Middle frontal gyrus (tissue), 1 donor: ENCODE results near the gene SNRPB.

Source experiments
- DNase-seq: peaks from one replicate; pipeline ENCODE4 v3.0.0-alpha.2; 2015; ENCODE audit warnings: low spot score; ENCODE audit errors: extremely low spot score

The SNRPB gene

GRCh38 chr20:2475850-2476741 is 5.5 kb upstream of the SNRPB start:
- no peak for DNase-seq

DNA sequence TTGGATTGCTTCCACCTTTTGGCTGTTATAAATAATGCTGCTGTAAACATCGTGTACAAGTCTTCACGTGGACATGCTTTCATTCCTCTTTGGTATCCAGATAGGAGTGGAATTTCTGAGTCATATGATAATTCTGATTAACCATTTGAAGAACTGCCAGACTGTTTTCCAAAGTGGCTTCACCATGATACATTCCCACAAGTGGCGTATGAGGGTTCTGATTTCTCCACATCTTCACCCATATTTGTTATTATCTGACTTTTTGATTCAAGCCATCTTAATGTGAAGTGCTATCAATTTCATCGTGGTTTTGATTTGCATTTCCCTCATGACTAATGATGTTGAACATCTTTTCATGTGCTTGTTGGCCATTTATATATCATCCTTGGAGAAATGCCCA is 2.9 kb upstream of the SNRPB start:
- DNase-seq: no peak

DNA sequence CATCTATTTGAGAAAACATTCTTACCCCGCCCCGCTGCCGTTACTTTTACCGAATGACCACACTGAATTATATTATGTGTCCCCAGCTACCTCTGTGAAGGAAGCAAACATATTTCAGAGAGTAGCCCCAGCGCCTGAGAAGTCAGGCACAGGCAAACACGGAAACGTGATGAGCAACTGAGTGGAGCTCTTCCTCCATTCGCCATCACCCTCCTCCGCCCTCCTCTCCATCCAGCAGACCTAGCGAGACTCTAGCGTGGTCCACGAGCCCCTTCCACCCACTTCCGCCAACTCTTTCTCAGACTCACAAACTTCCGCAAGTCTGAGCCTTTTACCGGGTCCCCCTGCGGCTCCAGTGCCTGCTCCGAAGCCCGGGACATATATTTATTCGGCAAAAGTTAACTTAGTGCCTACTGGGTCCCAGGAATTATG is 582 bp downstream of the SNRPB start:
- no peak for DNase-seq

- no peak for DNase-seq
Observed at GRCh38 chr20:2468581-2469407, 1.8 kb downstream of the SNRPB start.

GRCh38 chr20:2467412-2467811 is 3.2 kb downstream of the SNRPB start:
- DNase-seq: no peak

DNA sequence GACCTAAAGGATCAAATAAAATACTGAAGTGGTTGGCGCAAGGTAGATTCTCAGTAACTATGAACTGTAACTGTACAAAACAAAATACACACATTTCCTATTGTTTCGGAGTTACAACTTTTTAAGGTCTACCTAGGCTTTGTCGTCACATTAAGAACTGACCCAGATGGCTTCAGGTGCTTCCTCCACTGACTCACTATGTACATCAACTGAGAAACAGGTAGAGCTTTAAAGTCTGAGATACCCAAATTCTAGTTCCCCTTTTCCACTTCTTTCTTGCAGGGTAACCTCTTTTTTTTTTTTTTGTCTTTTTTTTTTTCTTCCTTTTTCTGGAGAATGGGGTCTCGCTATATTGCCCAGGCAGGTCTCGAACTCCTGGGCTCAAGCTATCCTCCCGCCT is 5.5 kb downstream of the SNRPB start:
- no peak for DNase-seq

DNA sequence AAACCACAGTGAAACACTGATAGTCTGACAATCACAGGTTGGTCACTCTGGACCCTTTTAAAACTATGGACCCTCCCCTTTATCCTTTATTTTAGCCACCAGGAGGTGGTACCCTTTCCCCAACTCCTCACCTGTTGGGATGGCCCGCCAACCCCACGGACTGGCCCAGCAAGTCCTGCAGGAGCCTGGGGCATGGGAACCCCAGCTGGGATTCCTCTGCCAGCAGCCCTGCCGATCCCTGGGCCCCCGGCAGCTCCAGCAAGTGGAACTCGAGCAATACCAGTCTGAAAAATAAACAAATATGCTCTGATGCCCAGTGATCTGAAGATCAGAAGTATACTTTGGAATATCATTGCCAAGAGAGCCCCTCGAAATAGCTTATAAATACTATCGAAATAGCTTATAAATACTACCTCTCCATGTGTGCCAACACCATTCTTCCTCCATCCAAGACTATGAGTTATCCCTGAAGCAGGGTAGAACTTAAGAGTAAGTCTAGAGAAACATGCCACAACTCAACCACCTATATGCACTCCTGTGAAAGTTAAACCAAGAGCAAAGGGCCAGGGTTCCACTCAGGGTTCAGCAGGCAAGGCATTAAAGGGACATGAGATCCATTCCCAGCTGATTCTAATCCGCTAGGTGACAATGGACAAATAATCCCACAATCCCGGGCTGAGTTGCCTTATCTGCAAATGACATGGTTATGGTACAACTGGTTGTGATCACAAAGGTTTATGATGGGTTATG is 6.8 kb downstream of the SNRPB start:
- DNase-seq: no peak

DNA sequence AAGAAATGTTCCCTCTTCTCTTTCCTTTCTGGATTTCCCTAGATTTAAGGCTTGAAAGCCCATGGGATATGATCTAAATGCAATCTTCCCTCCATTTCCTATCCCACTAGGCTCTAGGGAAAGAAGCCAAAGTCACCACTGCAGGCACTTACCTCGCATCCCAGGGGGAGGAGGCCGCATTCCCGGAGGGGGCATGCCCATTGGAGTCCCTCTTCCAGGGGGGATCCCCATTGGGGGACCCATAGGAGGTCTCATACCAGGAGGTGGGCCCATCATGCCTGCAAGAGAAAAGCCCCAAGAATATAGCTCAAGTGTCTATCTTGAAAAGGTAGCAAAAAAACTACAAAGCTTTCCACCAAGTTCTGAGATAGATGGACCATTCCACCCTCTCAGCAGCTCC is 8.1 kb downstream of the SNRPB start:
- DNase-seq: no peak

GRCh38 chr20:2460752-2461424 is 9.7 kb downstream of the SNRPB start:
- no peak for DNase-seq

- no peak for DNase-seq
Observed at GRCh38 chr20:2459981-2460751, 10.4 kb downstream of the SNRPB start.

GRCh38 chr20:2458919-2459499 is 11.6 kb downstream of the SNRPB start:
- DNase-seq: no peak

DNA sequence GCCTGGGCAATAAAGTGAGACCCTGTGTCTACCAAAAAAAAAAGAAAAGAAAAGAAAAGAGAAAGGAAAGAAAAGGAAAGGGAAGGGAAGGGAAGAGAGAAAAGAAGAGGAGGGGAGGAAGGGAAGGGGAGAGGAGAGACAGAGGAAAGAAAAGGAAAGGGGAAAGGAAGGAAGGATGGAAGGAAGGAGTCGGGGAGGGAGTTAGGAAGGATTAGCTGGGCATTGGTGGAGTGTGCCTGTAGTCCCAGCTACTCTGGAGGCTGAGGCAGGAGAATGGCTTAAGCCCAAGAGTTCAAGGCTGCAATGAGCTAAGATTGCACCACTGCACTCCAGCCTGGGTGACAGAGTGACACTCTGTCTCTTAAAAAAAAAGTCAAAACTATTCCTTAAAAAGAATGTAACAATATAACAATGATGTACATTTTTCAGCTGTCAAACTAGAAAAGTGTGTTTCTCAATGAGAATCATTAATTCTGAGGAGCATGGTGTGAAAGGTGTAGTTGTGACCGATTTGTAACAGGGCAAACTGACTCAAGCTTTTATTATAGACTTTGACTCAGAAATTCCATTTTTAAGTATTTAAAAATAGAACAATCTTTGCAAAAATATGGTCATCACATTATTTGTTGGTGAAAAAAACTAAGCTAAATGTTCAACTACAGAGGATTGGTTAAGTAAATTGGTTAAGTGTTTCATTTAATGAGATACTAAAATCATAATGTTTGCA is 14.7 kb downstream of the SNRPB start:
- DNase-seq: no peak

DNA sequence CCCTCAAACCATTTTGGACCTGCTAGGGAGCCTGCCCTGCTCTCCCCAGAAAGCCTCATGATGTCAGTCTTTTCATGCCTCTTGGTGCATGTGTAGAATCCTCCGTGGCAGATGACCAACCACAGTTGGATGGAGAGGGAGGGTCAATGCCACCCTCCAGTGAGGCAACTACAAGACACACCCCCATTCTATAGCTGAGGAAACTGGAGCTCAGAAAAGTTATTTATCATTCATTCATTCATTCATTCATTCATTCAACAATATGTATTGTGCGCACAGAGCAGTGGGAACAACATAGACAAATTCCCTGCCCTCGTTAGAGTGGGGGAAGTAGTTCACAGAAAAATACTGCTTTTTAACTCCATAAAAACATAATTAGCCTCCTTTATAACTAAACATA is 16.8 kb downstream of the SNRPB start:
- no peak for DNase-seq

DNA sequence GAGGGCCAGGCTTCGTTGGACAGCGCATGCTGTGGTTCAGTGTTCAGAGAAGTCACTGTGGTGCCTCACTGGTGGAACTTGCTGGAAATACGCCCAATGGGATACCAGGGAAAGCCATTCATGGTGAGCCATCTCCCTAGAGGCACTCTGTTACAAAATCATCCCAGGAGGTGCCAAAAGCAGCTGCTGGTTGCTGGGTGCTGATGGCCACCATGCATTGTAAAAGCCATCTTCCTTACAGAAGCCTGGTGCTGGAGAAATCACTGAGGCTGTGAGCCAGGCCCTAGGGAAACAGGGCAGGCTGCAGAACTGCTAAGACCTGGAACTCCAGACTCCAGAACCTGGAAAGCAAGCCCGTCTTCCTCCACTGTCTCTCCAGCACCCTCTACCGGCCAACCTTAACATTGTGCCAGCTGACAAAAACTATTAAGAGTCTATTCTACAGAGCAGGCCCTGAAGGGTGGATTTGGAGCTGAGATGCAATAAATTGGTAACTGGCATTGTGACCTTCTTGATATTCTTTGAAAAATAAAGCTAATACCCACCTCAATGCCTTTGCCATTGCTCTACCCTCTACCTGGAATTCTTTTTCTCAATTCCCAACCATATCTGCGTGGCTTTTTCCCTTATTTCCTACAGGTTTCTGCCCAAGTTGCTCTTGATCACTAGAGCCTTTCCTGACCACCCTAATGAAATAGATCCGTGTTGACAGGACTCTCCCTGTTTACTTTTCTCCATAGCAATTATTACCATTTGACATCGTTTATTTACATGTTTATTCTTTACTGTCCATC is 18.5 kb downstream of the SNRPB start:
- peak; percentile 58 for DNase-seq

DNA sequence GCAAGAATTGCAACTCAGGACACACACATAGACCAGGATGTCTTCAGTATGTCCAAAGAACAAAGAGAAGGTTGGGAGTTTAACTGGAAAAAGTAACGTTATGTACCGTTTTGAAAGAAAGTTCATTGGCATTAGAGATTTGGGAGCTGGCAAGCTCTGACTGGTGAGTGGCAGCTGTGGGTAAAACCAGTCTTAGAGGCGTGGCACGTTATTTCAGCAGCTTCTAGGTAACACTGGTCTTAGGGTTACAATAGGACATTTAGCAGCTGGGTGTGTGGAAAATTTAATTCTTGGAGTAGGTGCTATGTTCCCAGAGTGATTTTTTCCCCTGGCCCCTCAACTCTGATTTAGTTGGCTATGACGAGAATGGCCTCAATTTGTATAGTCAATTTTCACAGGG is 19.2 kb downstream of the SNRPB start:
- DNase-seq: no peak

DNA sequence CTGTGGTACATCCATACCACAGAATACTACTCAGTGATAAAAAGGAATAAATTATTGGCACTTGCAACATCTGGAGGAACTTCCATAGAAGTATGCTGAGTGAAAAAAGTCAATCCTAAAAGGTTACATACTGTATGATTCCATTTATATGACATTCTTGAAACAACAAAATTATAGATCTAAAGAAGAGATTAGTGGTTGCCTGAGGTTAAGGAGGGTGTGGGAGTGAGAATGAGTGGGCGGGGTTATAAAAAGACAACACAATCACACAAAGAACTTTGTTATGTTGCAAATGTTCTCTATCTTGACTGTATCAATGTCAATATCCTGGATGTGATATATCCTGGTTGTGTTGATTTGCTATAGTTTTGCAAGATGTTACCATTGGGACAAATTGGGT is 21.2 kb downstream of the SNRPB start:
- DNase-seq: no peak

- no peak for DNase-seq
Observed at GRCh38 chr20:2446845-2447244, 23.7 kb downstream of the SNRPB start.

GRCh38 chr20:2431185-2431584 is 39.4 kb downstream of the SNRPB start:
- no peak for DNase-seq

- no peak for DNase-seq
Observed at GRCh38 chr20:2430538-2430937, 40.1 kb downstream of the SNRPB start.
